ENCODE data around the gene AOPEP.
A peak's percentile ranks its signal among the peaks of the same experiment; 100 is the strongest.

AOPEP gene

GRCh38 chr9:94800424-94801117, 74.1 kb downstream of the AOPEP start:
- no peak for DNase-seq
- Histone ChIP-seq H3K9me3 (no peaks in the 10 kb centered on the region), H3K4me3 (peak overlapping the region; percentile 11 to 31), H3K36me3 (peaks cover 0 to 5% (median 0%) of the 10 kb centered on the region in 3 donors), H3K27ac (peak overlapping the region; percentile 71 to 73), H3K4me1 (peaks cover 0 to 93% (median 34%) of the 10 kb centered on the region in 4 donors), H3K27me3 (no peaks in the 10 kb centered on the region)
- intact Hi-C loops (cut with DNase I; ENCODE audit: low total_unique reads), result no loop called here
- TF ChIP-seq CTCF (IDR thresholded peaks at IDR 0.05), result no peak

- H3K36me3 ChIP-seq, result peaks cover 0 to 5% (median 0%) of the 10 kb centered on the region in 3 donors
- H3K9me3 ChIP-seq, result no peaks in the 10 kb centered on the region
- intact Hi-C loops (cut with DNase I; ENCODE audit: low total_unique reads), result no loop called here
- peak overlapping the region; percentile 71 to 73 for H3K27ac ChIP-seq
- no peaks in the 10 kb centered on the region for H3K27me3 ChIP-seq
- no peak for DNase-seq
- H3K4me3 ChIP-seq, result peak overlapping the region; percentile 11 to 31
- TF ChIP-seq CTCF (IDR thresholded peaks at IDR 0.05), result no peak
- peaks cover 0 to 95% (median 39%) of the 10 kb centered on the region in 4 donors for H3K4me1 ChIP-seq
These were observed 74.7 kb downstream of the AOPEP start for GRCh38 chr9:94801234-94801633.

GRCh38 chr9:94801681-94802080, 75.2 kb downstream of the AOPEP start:
- no peak overlapping the region for H3K4me3 ChIP-seq
- peaks cover 0 to 95% (median 39%) of the 10 kb centered on the region in 4 donors for H3K4me1 ChIP-seq
- peak overlapping the region; percentile 71 to 73 for H3K27ac ChIP-seq
- DNase-seq, result no peak
- H3K9me3 ChIP-seq, result no peaks in the 10 kb centered on the region
- intact Hi-C loops (cut with DNase I; ENCODE audit: low total_unique reads), result no loop called here
- H3K27me3 ChIP-seq, result no peaks in the 10 kb centered on the region
- H3K36me3 ChIP-seq, result peaks cover 0 to 5% (median 0%) of the 10 kb centered on the region in 3 donors
- no peak for TF ChIP-seq CTCF (IDR thresholded peaks at IDR 0.05)

- no peak for TF ChIP-seq CTCF (IDR thresholded peaks at IDR 0.05)
- no peaks in the 10 kb centered on the region for H3K27me3 ChIP-seq
- no peaks in the 10 kb centered on the region for H3K9me3 ChIP-seq
- H3K27ac ChIP-seq, result peak overlapping the region; percentile 71 to 73
- H3K4me1 ChIP-seq, result peaks cover 0 to 96% (median 41%) of the 10 kb centered on the region in 4 donors
- H3K36me3 ChIP-seq, result peaks cover 0 to 5% (median 0%) of the 10 kb centered on the region in 3 donors
- DNase-seq, result no peak
- intact Hi-C loops (cut with DNase I; ENCODE audit: low total_unique reads), result no loop called here
- no peak overlapping the region for H3K4me3 ChIP-seq
These were observed 75.8 kb downstream of the AOPEP start for GRCh38 chr9:94802251-94802650.

GRCh38 chr9:94802793-94803192, 76.3 kb downstream of the AOPEP start:
- no peaks in the 10 kb centered on the region for H3K27me3 ChIP-seq
- H3K9me3 ChIP-seq, result no peaks in the 10 kb centered on the region
- H3K27ac ChIP-seq, result peak overlapping the region; percentile 71 to 73
- no peak for TF ChIP-seq CTCF (IDR thresholded peaks at IDR 0.05)
- H3K36me3 ChIP-seq, result peaks cover 0 to 8% (median 0%) of the 10 kb centered on the region in 3 donors
- no peak overlapping the region for H3K4me3 ChIP-seq
- no peak for DNase-seq
- H3K4me1 ChIP-seq, result peaks cover 0 to 100% (median 44%) of the 10 kb centered on the region in 4 donors
- intact Hi-C loops (cut with DNase I; ENCODE audit: low total_unique reads), result no loop called here

All from tibial artery (tissue), 4 donors.